K562 (cell line): Measurements from ENCODE around the gene SPARC. TPM values are rescaled to one million over a fixed set of nuclear protein-coding genes. Genes with fewer than 3 reads are reported as not detected.

Source experiments
- CCNT2 ChIP-seq: IDR thresholded peaks from 2 replicates; pipeline ENCODE4 v1.6.1; 2011; ENCODE audit warnings: borderline replicate concordance, low read depth, mild to moderate bottlenecking, moderate library complexity, mixed read lengths, low read length; ENCODE audit not compliant: insufficient read length; ENCODE audit errors: extremely low read depth
- CHCHD3 ChIP-seq: fragments of 250-450 bp; sonication (Bioruptor Pico); IDR thresholded peaks from 2 replicates; pipeline ENCODE4 v2.1.2; 2022; ENCODE audit warnings: mild to moderate bottlenecking
- CREB3 ChIP-seq: fragments of 450-650 bp; conservative IDR thresholded peaks from 2 replicates; pipeline ENCODE4 v1.6.1; 2016; ENCODE audit warnings: missing genetic modification characterization, low read depth, mild to moderate bottlenecking, missing compliant biosample characterization, moderate library complexity
- CREB3L1 ChIP-seq: fragments of 450-650 bp; IDR thresholded peaks from 2 replicates; pipeline ENCODE4 v1.6.1; 2014; ENCODE audit warnings: low read depth, mild to moderate bottlenecking, moderate library complexity, borderline replicate concordance
- EP300 ChIP-seq: IDR thresholded peaks from 2 replicates; pipeline ENCODE4 v1.6.1; 2012; ENCODE audit warnings: low read length, improper control_type of control experiment
- FOXA1 ChIP-seq: fragments of 450-650 bp; IDR thresholded peaks from 2 replicates; pipeline ENCODE4 v1.6.1; 2016; ENCODE audit warnings: mild to moderate bottlenecking, borderline replicate concordance
- HNRNPL ChIP-seq: fragments of 200-400 bp; formaldehyde crosslinking; IDR thresholded peaks from 2 replicates; pipeline ENCODE4 v1.6.1; 2017; ENCODE audit warnings: low read depth, mild to moderate bottlenecking, low read length
- MTA3 ChIP-seq: fragments of 450-650 bp; formaldehyde crosslinking; IDR thresholded peaks from 2 replicates; pipeline ENCODE4 v1.6.1; 2017; ENCODE audit warnings: mild to moderate bottlenecking, borderline replicate concordance
- NR2C2 ChIP-seq, 2 experiments: fragments of 200-800 bp in 1 of 2; sonication (Bioruptor generic) in 1 of 2; sonication (generic) in 1 of 2; formaldehyde crosslinking in 1 of 2; IDR thresholded peaks; 2 replicates each; pipeline versions ENCODE4 v1.6.1 to v1.8.0; 2016 to 2022; ENCODE audit warnings: mild to moderate bottlenecking in 1 of 2, missing compliant biosample characterization in 1 of 2, missing genetic modification characterization in 1 of 2, missing genetic modification reagents in 1 of 2
- NRF1 ChIP-seq, 2 experiments: fragments of 450-650 bp; IDR thresholded peaks in 1 of 2; conservative IDR thresholded peaks in 1 of 2; 2 replicates each; pipeline ENCODE4 v1.6.1; 2014; ENCODE audit warnings: mild to moderate bottlenecking in 2 of 2
- SMAD4 ChIP-seq: fragments of 250-450 bp; sonication (Bioruptor Pico); conservative IDR thresholded peaks from 2 replicates; pipeline ENCODE4 v1.8.0; 2021; ENCODE audit warnings: inconsistent platforms, mild to moderate bottlenecking, moderate library complexity
- SMC3 ChIP-seq: conservative IDR thresholded peaks from 2 replicates; pipeline ENCODE4 v1.6.1; 2011; ENCODE audit warnings: low read depth, low read length, improper control_type of control experiment; ENCODE audit not compliant: insufficient read depth
- polyA plus RNA-seq, 8 experiments: library from polyadenylated mRNA; depleted of rRNA in 4 of 8; stranded (reverse) in 5 of 8; unstranded in 3 of 8; fragments of >200 nt; fragmentation: Nextera tagmentation in 2 of 8; fragmentation: Illumina TruSeq in 1 of 8; extraction: Ambion mirVana in 2 of 8; extraction: Trizol in 1 of 8; gene quantifications; 2 replicates each; pipeline versions ENCODE4 v1.2.1 to v1.2.3, GENCODE V29; 2011 to 2014; ENCODE audit warnings: inconsistent platforms in 1 of 8, missing spikeins in 1 of 8
- total RNA-seq, 7 experiments: library from RNA; depleted of rRNA in 6 of 7; stranded (reverse); fragments of >200 nt in 6 of 7; fragmentation: Illumina TruSeq in 2 of 7; extraction: Trizol in 2 of 7; gene quantifications; 2 replicates each; pipeline versions ENCODE4 v1.2.1 to v1.2.3, GENCODE V29; 2011 to 2021; ENCODE audit warnings: low replicate concordance in 1 of 7
- TF ChIP-seq, protein P1 (sequence below): sonication (generic); formaldehyde crosslinking; IDR thresholded peaks from 2 replicates; pipeline ENCODE4 v1.8.1; 2023; ENCODE audit warnings: mild to moderate bottlenecking, missing genetic modification reagents, moderate library complexity
- TF ChIP-seq, protein P2 (sequence below): fragments of 250-450 bp; sonication (Bioruptor Pico); IDR thresholded peaks from 2 replicates; pipeline ENCODE4 v1.4.0; 2020
- TF ChIP-seq, protein P3 (sequence below): fragments of 450-650 bp; formaldehyde crosslinking; IDR thresholded peaks from 2 replicates; pipeline ENCODE4 v1.4.0; 2020; ENCODE audit warnings: mild to moderate bottlenecking, mixed read lengths

SPARC gene
- total and polyA plus RNA-seq, 9 of the 15 experiments (the other 6 are each of a cell fraction or from before 2014, with no cell fraction given): 6.1 to 35.6 (median 12.2) TPM

- TF ChIP-seq, protein P1, sequence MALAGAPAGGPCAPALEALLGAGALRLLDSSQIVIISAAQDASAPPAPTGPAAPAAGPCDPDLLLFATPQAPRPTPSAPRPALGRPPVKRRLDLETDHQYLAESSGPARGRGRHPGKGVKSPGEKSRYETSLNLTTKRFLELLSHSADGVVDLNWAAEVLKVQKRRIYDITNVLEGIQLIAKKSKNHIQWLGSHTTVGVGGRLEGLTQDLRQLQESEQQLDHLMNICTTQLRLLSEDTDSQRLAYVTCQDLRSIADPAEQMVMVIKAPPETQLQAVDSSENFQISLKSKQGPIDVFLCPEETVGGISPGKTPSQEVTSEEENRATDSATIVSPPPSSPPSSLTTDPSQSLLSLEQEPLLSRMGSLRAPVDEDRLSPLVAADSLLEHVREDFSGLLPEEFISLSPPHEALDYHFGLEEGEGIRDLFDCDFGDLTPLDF: no peak
- peak; percentile 57; the same call in 1 of the 2 replicates for TF ChIP-seq CREB3 (tag)
- peak; percentile 86 for TF ChIP-seq MTA3
- TF ChIP-seq, protein P2, sequence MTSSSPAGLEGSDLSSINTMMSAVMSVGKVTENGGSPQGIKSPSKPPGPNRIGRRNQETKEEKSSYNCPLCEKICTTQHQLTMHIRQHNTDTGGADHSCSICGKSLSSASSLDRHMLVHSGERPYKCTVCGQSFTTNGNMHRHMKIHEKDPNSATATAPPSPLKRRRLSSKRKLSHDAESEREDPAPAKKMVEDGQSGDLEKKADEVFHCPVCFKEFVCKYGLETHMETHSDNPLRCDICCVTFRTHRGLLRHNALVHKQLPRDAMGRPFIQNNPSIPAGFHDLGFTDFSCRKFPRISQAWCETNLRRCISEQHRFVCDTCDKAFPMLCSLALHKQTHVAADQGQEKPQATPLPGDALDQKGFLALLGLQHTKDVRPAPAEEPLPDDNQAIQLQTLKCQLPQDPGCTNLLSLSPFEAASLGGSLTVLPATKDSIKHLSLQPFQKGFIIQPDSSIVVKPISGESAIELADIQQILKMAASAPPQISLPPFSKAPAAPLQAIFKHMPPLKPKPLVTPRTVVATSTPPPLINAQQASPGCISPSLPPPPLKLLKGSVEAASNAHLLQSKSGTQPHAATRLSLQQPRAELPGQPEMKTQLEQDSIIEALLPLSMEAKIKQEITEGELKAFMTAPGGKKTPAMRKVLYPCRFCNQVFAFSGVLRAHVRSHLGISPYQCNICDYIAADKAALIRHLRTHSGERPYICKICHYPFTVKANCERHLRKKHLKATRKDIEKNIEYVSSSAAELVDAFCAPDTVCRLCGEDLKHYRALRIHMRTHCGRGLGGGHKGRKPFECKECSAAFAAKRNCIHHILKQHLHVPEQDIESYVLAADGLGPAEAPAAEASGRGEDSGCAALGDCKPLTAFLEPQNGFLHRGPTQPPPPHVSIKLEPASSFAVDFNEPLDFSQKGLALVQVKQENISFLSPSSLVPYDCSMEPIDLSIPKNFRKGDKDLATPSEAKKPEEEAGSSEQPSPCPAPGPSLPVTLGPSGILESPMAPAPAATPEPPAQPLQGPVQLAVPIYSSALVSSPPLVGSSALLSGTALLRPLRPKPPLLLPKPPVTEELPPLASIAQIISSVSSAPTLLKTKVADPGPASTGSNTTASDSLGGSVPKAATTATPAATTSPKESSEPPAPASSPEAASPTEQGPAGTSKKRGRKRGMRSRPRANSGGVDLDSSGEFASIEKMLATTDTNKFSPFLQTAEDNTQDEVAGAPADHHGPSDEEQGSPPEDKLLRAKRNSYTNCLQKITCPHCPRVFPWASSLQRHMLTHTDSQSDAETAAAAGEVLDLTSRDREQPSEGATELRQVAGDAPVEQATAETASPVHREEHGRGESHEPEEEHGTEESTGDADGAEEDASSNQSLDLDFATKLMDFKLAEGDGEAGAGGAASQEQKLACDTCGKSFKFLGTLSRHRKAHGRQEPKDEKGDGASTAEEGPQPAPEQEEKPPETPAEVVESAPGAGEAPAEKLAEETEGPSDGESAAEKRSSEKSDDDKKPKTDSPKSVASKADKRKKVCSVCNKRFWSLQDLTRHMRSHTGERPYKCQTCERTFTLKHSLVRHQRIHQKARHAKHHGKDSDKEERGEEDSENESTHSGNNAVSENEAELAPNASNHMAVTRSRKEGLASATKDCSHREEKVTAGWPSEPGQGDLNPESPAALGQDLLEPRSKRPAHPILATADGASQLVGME: no peak
- TF ChIP-seq SMC3: no peak
- no peak for TF ChIP-seq NR2C2 (CRISPR knock-in tag; IDR thresholded peaks at IDR 0.05)
- TF ChIP-seq NR2C2 (tag; IDR thresholded peaks at IDR 0.05): no peak
- TF ChIP-seq EP300: no peak
- no peak for TF ChIP-seq CREB3L1
- no peak; a peak in 1 of 4 replicates for TF ChIP-seq NRF1 (conservative IDR thresholded peaks at IDR 0.05 in 1 of 2, IDR thresholded peaks at IDR 0.05 in 1 of 2)
- no peak for TF ChIP-seq CCNT2
- TF ChIP-seq CHCHD3 (CRISPR knock-in tag): no peak
- TF ChIP-seq HNRNPL: no peak
- no peak for TF ChIP-seq SMAD4 (CRISPR knock-in tag)
- TF ChIP-seq, protein P3, sequence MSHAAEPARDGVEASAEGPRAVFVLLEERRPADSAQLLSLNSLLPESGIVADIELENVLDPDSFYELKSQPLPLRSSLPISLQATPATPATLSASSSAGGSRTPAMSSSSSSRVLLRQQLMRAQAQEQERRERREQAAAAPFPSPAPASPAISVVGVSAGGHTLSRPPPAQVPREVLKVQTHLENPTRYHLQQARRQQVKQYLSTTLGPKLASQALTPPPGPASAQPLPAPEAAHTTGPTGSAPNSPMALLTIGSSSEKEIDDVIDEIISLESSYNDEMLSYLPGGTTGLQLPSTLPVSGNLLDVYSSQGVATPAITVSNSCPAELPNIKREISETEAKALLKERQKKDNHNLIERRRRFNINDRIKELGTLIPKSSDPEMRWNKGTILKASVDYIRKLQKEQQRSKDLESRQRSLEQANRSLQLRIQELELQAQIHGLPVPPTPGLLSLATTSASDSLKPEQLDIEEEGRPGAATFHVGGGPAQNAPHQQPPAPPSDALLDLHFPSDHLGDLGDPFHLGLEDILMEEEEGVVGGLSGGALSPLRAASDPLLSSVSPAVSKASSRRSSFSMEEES (CRISPR knock-in tag): no peak
- no peak for TF ChIP-seq FOXA1
Observed at GRCh38 chr5:151709109-151709735, 22.5 kb upstream of the SPARC start (continued).
